K562 (cell line): ENCODE results near the gene FHIT. TPM values are rescaled to one million over a fixed set of nuclear protein-coding genes. Genes with fewer than 3 reads are reported as not detected.

Experiments used
- HEY1 ChIP-seq: fragments of 250-450 bp; sonication (Bioruptor Pico); IDR thresholded peaks from 2 replicates; pipeline ENCODE4 v1.5.0; 2020; ENCODE audit warnings: mild to moderate bottlenecking, moderate library complexity, borderline replicate concordance
- KLF10 ChIP-seq: fragments of 250-450 bp; sonication (Bioruptor Pico); IDR thresholded peaks from 2 replicates; pipeline ENCODE4 v1.6.1; 2021; ENCODE audit warnings: matching md5 sums
- MEIS2 ChIP-seq: fragments of 450-650 bp; IDR thresholded peaks from 2 replicates; pipeline ENCODE4 v1.6.1; 2014; ENCODE audit warnings: mild to moderate bottlenecking; ENCODE audit not compliant: partially characterized antibody
- NFXL1 ChIP-seq: fragments of 450-650 bp; formaldehyde crosslinking; IDR thresholded peaks from 2 replicates; pipeline ENCODE4 v1.4.0; 2021; ENCODE audit warnings: mild to moderate bottlenecking
- RBBP5 ChIP-seq: fragments of 200-600 bp; sonication (generic); IDR thresholded peaks from 2 replicates; pipeline ENCODE4 v1.6.1; 2012; ENCODE audit warnings: borderline replicate concordance, mild to moderate bottlenecking, low read length, control low read depth, inconsistent platforms; ENCODE audit not compliant: insufficient read depth, poor library complexity, severe bottlenecking
- RREB1 ChIP-seq: fragments of 250-450 bp; sonication (Bioruptor Pico); IDR thresholded peaks from 2 replicates; pipeline ENCODE4 v1.4.0; 2020
- SMARCA4 ChIP-seq: fragments of 450-650 bp; IDR thresholded peaks from 2 replicates; pipeline ENCODE4 v1.6.1; 2016
- SMARCE1 ChIP-seq: fragments of 450-650 bp; IDR thresholded peaks from 2 replicates; pipeline ENCODE4 v1.7.1; 2016; ENCODE audit warnings: mild to moderate bottlenecking
- THAP7 ChIP-seq: fragments of 250-450 bp; sonication (Bioruptor Pico); IDR thresholded peaks from 2 replicates; pipeline ENCODE4 v1.5.0; 2021
- ZBTB2 ChIP-seq: fragments of 450-650 bp; IDR thresholded peaks from 2 replicates; pipeline ENCODE4 v1.6.1; 2016; ENCODE audit warnings: antibody characterized with exemption
- ZBTB43 ChIP-seq: sonication (generic); formaldehyde crosslinking; IDR thresholded peaks from 2 replicates; pipeline ENCODE4 v1.8.0; 2023; ENCODE audit warnings: mild to moderate bottlenecking, missing genetic modification reagents
- ZBTB49 ChIP-seq: sonication (generic); formaldehyde crosslinking; IDR thresholded peaks from 2 replicates; pipeline ENCODE4 v1.8.0; 2022; ENCODE audit warnings: missing genetic modification reagents, mild to moderate bottlenecking, borderline replicate concordance
- ZNF277 ChIP-seq: fragments of 250-450 bp; sonication (Bioruptor Pico); IDR thresholded peaks from 2 replicates; pipeline ENCODE4 v1.8.0; 2022; ENCODE audit warnings: inconsistent platforms, mild to moderate bottlenecking, moderate library complexity, borderline replicate concordance
- polyA plus RNA-seq, 8 experiments: library from polyadenylated mRNA; depleted of rRNA in 4 of 8; stranded (reverse) in 5 of 8; unstranded in 3 of 8; fragments of >200 nt; fragmentation: Nextera tagmentation in 2 of 8; fragmentation: Illumina TruSeq in 1 of 8; extraction: Ambion mirVana in 2 of 8; extraction: Trizol in 1 of 8; gene quantifications; 2 replicates each; pipeline versions ENCODE4 v1.2.1 to v1.2.3, GENCODE V29; 2011 to 2014; ENCODE audit warnings: inconsistent platforms in 1 of 8, missing spikeins in 1 of 8
- total RNA-seq, 7 experiments: library from RNA; depleted of rRNA in 6 of 7; stranded (reverse); fragments of >200 nt in 6 of 7; fragmentation: Illumina TruSeq in 2 of 7; extraction: Trizol in 2 of 7; gene quantifications; 2 replicates each; pipeline versions ENCODE4 v1.2.1 to v1.2.3, GENCODE V29; 2011 to 2021; ENCODE audit warnings: low replicate concordance in 1 of 7

The FHIT gene
- total and polyA plus RNA-seq, 9 of the 15 experiments (the other 6 are each of a cell fraction or from before 2014, with no cell fraction given): 1.7 to 9.1 (median 4.3) TPM

GRCh38 chr3:59877263-59878037 is 1373.8 kb downstream of the FHIT start (continued):
- TF ChIP-seq ZNF277 (no peak), MEIS2 (peak; percentile 92), RREB1 (CRISPR knock-in tag) (no peak), NFXL1 (no peak), HEY1 (CRISPR knock-in tag) (no peak), ZBTB43 (CRISPR knock-in tag) (no peak), THAP7 (CRISPR knock-in tag) (no peak), ZBTB49 (no peak), RBBP5 (no peak), ZBTB2 (no peak), SMARCA4 (peak; percentile 87), KLF10 (CRISPR knock-in tag) (no peak), SMARCE1 (peak; percentile 55)
